ENCODE data around the gene RIMOC1.
A peak's percentile ranks its signal among the peaks of the same experiment; 100 is the strongest.

Gene RIMOC1

GRCh38 chr5:41921166-41921565 lies 17.0 kb downstream of the RIMOC1 start:
- TF ChIP-seq, protein P1, sequence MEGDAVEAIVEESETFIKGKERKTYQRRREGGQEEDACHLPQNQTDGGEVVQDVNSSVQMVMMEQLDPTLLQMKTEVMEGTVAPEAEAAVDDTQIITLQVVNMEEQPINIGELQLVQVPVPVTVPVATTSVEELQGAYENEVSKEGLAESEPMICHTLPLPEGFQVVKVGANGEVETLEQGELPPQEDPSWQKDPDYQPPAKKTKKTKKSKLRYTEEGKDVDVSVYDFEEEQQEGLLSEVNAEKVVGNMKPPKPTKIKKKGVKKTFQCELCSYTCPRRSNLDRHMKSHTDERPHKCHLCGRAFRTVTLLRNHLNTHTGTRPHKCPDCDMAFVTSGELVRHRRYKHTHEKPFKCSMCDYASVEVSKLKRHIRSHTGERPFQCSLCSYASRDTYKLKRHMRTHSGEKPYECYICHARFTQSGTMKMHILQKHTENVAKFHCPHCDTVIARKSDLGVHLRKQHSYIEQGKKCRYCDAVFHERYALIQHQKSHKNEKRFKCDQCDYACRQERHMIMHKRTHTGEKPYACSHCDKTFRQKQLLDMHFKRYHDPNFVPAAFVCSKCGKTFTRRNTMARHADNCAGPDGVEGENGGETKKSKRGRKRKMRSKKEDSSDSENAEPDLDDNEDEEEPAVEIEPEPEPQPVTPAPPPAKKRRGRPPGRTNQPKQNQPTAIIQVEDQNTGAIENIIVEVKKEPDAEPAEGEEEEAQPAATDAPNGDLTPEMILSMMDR (IDR thresholded peaks at IDR 0.05; ENCODE audit: extremely low read depth, missing control alignments), result no peak
- DNase-seq (ENCODE audit: low spot score), result no peak

DNA sequence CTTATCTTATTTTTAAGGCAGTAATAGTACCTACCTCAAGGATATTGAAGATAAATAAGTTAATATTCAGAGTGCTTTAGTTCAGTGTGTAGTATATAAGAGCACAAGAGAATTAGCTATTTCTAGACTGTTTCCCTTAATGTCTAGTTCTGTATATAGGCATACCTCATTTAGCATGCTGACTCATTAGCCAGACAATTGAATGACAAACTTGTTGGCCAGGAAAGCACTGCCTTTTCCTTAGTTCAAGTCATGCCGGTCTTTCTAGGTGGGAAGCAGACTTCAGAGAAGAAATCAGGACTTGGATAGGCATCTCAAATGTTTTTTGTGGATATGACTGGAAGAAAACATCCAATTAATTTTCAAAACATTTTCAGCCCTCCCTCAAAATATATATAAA lies 17.7 kb downstream of the RIMOC1 start:
- TF ChIP-seq, protein P1 (IDR thresholded peaks at IDR 0.05; ENCODE audit: extremely low read depth, missing control alignments), result no peak
- DNase-seq (ENCODE audit: low spot score), result no peak

GRCh38 chr5:41924526-41924871 lies 20.4 kb downstream of the RIMOC1 start:
- no peak for DNase-seq (ENCODE audit: low spot score)
- TF ChIP-seq, protein P1 (IDR thresholded peaks at IDR 0.05; ENCODE audit: extremely low read depth, missing control alignments), result no peak

DNA sequence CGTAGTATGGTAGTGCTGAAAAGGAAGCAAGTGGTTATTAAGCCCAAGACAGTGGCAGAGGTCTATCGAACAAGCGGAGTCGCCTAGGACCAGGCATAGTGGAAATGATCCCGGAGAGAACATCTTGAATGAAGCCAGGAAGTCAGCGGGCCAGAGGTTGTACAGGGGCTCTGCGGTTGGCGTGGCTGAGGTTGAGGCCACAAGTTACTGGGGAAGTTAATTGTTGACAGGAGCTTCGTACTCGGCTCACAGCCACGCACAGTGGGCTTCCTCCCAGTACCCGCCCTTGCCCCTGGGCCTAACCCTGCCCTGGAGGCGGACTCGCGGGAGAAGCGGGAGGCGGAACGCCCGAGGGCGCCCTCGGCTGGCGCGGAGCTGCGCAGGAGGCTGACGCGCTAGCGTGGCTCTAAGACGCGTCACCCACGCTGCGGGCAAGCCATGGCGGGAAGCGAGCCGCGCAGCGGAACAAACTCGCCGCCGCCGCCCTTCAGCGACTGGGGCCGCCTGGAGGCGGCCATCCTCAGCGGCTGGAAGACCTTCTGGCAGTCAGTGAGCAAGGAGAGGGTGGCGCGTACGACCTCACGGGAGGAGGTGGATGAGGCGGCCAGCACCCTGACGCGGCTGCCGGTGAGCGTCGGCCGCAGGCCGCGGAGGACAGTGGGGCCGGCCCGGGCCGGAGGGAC lies 20.9 kb downstream of the RIMOC1 start, which contains the start of gene FBXO4:
Gene FBXO4 (plus strand): TSS at position 410 of the 683 bp plus-strand sequence. CDS start 29 bp downstream, at position 439.
- TF ChIP-seq, protein P1 (IDR thresholded peaks at IDR 0.05; ENCODE audit: extremely low read depth, missing control alignments), result peak; percentile 83
- DNase-seq (ENCODE audit: low spot score), result peak; percentile 85

- DNase-seq (ENCODE audit: low spot score), result peak; percentile 7
- TF ChIP-seq, protein P1 (IDR thresholded peaks at IDR 0.05; ENCODE audit: extremely low read depth, missing control alignments), result no peak
Observed at GRCh38 chr5:41925555-41925951, 21.4 kb downstream of the RIMOC1 start.

GRCh38 chr5:41927604-41928003 lies 23.5 kb downstream of the RIMOC1 start:
- DNase-seq (ENCODE audit: low spot score), result no peak
- TF ChIP-seq, protein P1 (IDR thresholded peaks at IDR 0.05; ENCODE audit: extremely low read depth, missing control alignments), result no peak

DNA sequence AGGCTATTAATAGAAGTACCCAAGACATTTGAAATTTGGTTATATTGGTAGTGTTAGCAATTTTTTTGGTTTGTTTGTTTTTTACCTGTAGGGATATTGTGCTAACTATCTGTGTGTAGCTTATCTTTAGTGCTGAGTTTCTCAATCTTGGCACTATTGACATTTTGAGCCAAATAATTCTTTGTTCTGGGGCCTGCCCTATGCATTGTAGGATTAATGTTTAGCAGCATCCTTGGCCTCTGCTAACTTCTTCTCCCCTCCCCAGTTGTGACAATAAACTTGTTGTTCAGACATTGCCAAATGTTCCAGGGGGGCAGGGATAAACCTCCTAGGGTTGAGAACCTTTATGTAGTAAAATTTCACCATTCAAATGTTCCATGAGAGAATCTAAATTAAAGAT lies 24.9 kb downstream of the RIMOC1 start:
- no peak for DNase-seq (ENCODE audit: low spot score)
- TF ChIP-seq, protein P1 (IDR thresholded peaks at IDR 0.05; ENCODE audit: extremely low read depth, missing control alignments), result no peak
